MCF 10A (cell line): ENCODE results near the gene SPPL3. TPM values are rescaled to one million over a fixed set of nuclear protein-coding genes. Genes with fewer than 3 reads are reported as not detected.

Source experiments
- BruUV-seq: library from RNA; stranded (reverse); fragments of 400-500 nt; replicated peaks from 2 replicates; lab custom pipeline; 2021; lab: Mats Ljungman, UMichigan
- CTCF ChIA-PET: fragments of 300-600 bp; sonication (Branson Sonifier 250); formaldehyde crosslinking; extraction: SDS; loops from one replicate; lab custom pipeline; 2021; ENCODE audit warnings: antibody characterized with exemption, inconsistent platforms; lab: Yijun Ruan, JAX
- POLR2A ChIA-PET: fragments of 300-600, 350-650 bp; sonication (Branson Sonifier 250); formaldehyde crosslinking; extraction: SDS; loops from one replicate; lab custom pipeline; 2020; ENCODE audit warnings: antibody characterized with exemption, inconsistent platforms; lab: Yijun Ruan, JAX
- DNase-seq: peaks from one replicate; pipeline ENCODE4 v3.0.0-alpha.2; 2018; ENCODE audit not compliant: unreplicated experiment
- H3K27ac Mint-ChIP-seq: one replicate; pipeline ENCODE4 v1.8.0; 2022; ENCODE audit warnings: mild to moderate bottlenecking, low read depth, mixed read lengths; ENCODE audit not compliant: unreplicated experiment
- H3K27me3 Mint-ChIP-seq: one replicate; pipeline ENCODE4 v1.8.0; 2022; ENCODE audit warnings: mixed read lengths; ENCODE audit not compliant: insufficient read depth, unreplicated experiment
- H3K36me3 Mint-ChIP-seq: one replicate; pipeline ENCODE4 v1.8.0; 2022; ENCODE audit warnings: mild to moderate bottlenecking, moderate library complexity, mixed read lengths; ENCODE audit not compliant: insufficient read depth, unreplicated experiment
- H3K4me1 Mint-ChIP-seq: one replicate; pipeline ENCODE4 v1.8.0; 2022; ENCODE audit warnings: mixed read lengths; ENCODE audit not compliant: insufficient read depth, unreplicated experiment
- H3K4me3 Mint-ChIP-seq: one replicate; pipeline ENCODE4 v1.8.0; 2022; ENCODE audit warnings: mild to moderate bottlenecking, moderate library complexity, mixed read lengths; ENCODE audit not compliant: unreplicated experiment
- H3K9me3 Mint-ChIP-seq: one replicate; pipeline ENCODE4 v1.8.0; 2022; ENCODE audit warnings: mixed read lengths; ENCODE audit not compliant: unreplicated experiment
- CTCF ChIP-seq: fragments of 200-600 bp; IDR thresholded peaks from one replicate; pipeline ENCODE4 v1.8.0; 2022; ENCODE audit warnings: antibody characterized with exemption, mild to moderate bottlenecking; ENCODE audit not compliant: unreplicated experiment
- intact Hi-C: fragments of 100-400 bp; cut with micrococcal nuclease; formaldehyde crosslinking; loops from 2 replicates; pipeline ENCODE4 v1.14.1; 2022
- total RNA-seq: library from RNA; stranded (reverse); gene quantifications from 2 replicates; pipeline ENCODE4 v1.2.3, GENCODE V29; 2022

SPPL3 gene
- total RNA-seq, 1 experiment from 2014 or later: 32.6 TPM

DNA sequence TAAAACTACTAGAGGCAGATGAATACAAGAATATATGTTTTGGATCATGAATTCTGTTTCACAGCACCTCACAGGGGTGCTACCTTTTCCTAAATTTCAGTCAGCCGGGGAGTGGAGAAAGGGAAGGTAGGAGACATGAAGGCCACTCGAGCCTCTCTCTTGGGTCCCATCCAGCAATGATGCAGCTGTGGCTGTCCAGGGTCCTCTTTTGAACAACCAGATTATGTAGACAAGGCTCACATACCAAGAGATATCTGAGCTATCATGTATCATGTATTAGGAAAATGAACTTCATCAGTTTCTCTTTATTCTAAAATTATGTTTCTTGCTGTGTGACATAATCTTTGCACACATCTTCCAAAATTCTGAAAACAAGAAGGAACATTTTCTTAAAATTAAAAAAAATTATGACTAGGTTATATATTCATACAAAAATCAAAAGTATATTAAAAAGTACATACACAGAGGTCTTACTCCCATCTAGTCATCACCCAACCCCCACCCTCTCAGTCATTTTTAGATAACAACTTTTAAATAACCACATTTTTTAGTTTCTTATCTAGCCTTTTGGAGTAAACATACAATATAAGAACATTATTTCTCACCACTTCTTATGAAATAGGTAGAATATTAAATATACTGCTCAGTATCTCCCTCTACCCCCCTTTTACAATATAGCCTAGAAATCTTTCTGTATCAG is 89.8 kb downstream of the SPPL3 start:
- no peak for DNase-seq
- Mint-ChIP-seq H3K36me3 (peaks cover 5% of the 10 kb centered on the region), H3K4me1 (no peaks in the 10 kb centered on the region), H3K27ac (no peak overlapping the region), H3K9me3 (no peaks in the 10 kb centered on the region), H3K27me3 (no peaks in the 10 kb centered on the region), H3K4me3 (no peak overlapping the region)
- no TSS peak for BruUV-seq
- POLR2A ChIA-PET: interaction anchor here (1.6 to 1.8 kb wide), 2 partner anchors 10 to 14 kb away, joined by 3 to 6 read pairs; no protein-coding TSS in a partner anchor
- intact Hi-C loops: no loop called here
- TF ChIP-seq CTCF: no peak
- CTCF ChIA-PET: no interaction called here

GRCh38 chr12:120813588-120814153 is 90.5 kb downstream of the SPPL3 start:
- H3K27ac Mint-ChIP-seq: no peak overlapping the region
- no TSS peak for BruUV-seq
- DNase-seq: no peak
- ChIA-PET CTCF (no interaction called here), POLR2A (interaction anchor here (1.6 to 1.8 kb wide), 2 partner anchors 10 to 13 kb away, joined by 3 to 6 read pairs; no protein-coding TSS in a partner anchor)
- peaks cover 12% of the 10 kb centered on the region for H3K36me3 Mint-ChIP-seq
- no peak for TF ChIP-seq CTCF
- intact Hi-C loops: no loop called here
- no peaks in the 10 kb centered on the region for H3K27me3 Mint-ChIP-seq
- H3K9me3 Mint-ChIP-seq: no peaks in the 10 kb centered on the region
- no peaks in the 10 kb centered on the region for H3K4me1 Mint-ChIP-seq
- H3K4me3 Mint-ChIP-seq: no peak overlapping the region

DNA sequence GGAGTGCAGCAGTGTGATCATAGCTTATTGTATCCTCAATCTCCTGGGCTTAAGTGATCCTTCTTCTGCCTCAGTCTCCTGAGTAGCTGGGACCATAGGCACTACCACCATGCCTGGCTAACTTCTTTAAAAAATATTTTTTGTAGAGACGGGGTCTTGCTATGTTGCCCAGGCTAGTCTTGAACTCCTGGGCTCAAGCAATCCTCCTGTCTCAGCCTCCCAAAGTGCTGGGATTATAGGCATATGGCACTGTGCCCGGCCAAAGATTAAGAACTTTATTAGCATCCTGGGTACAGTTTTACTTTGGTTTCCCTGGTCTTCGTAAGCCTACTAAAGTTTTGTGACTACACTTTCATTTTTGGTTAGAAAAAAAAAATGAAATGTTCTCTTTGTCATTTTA is 94.1 kb downstream of the SPPL3 start:
- Mint-ChIP-seq H3K9me3 (no peaks in the 10 kb centered on the region), H3K27me3 (no peaks in the 10 kb centered on the region), H3K4me3 (no peak overlapping the region), H3K27ac (no peak overlapping the region), H3K4me1 (no peaks in the 10 kb centered on the region), H3K36me3 (peaks cover 23% of the 10 kb centered on the region)
- DNase-seq: no peak
- POLR2A ChIA-PET: no interaction called here
- no TSS peak for BruUV-seq
- CTCF ChIA-PET: interaction anchor here (0.6 kb wide), 1 partner anchor 153 kb away, joined by 3 read pairs; no protein-coding TSS in a partner anchor
- no peak for TF ChIP-seq CTCF
- intact Hi-C loops: no loop called here

DNA sequence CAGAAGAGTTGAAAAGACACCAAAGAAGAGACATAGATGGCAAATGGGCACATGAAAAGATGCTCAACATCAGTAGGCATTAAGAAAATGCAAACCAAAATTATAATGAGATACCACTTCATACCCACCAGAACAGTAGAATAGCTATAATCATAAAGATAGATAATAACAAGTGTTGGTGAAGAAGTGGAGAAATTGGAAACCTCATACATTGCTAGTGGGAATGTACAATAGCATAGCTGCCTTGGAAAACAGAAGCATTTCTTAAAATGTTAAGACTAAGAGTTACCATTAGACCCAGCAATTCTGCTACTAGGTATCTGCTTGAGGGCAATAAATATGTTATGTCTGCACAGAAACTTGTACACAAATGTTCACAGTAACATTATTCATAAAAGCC is 99.7 kb downstream of the SPPL3 start:
- ChIA-PET CTCF (no interaction called here), POLR2A (interaction anchor here (0.6 to 1.4 kb wide), 3 partner anchors 9 to 229 kb away, joined by 3 to 6 read pairs (median 5); no protein-coding TSS in a partner anchor)
- no peak overlapping the region for H3K27ac Mint-ChIP-seq
- intact Hi-C loops: no loop called here
- no peak for DNase-seq
- peaks cover 6% of the 10 kb centered on the region for H3K4me1 Mint-ChIP-seq
- TF ChIP-seq CTCF: no peak
- H3K27me3 Mint-ChIP-seq: no peaks in the 10 kb centered on the region
- H3K9me3 Mint-ChIP-seq: no peaks in the 10 kb centered on the region
- H3K36me3 Mint-ChIP-seq: peaks cover 19% of the 10 kb centered on the region
- no peak overlapping the region for H3K4me3 Mint-ChIP-seq
- BruUV-seq: no TSS peak
